ENCODE data around the gene GAGE1. TPM values are rescaled to one million over a fixed set of nuclear protein-coding genes. Genes with fewer than 3 reads are reported as not detected.
"Not testable (repeated sequence)": the region's sequence is repeated elsewhere in the genome, so short reads cannot be mapped to it uniquely, and the experiment has no call there.

The GAGE1 gene
- total and polyA plus RNA-seq, 2 of the 13 experiments (the other 11 are each of a cell fraction or from before 2014, with no cell fraction given): not detected

DNA sequence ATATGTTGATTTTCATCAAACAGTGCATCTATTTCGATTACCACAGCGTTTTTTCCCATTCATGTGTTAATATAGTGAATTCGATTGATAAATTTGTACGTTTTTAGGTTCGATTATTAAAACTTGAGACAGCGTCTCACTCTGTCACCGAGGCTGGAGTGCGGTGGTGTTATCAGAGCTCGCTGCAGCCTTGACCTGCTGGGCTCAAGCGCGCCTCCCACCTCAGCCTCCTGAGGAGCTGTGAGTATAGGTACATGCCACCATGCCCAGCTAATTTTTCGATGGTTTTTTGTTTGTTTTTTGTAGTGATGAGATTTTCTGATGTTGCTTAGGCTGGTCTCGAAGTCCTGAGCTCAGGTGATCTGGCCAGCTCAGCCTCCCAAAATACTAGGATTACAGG lies 29.7 kb upstream of the GAGE1 start:
- intact Hi-C loops (cut with micrococcal nuclease; ENCODE audit: unreplicated experiment); POLR2A ChIA-PET; DNase-seq (ENCODE audit: low spot score): not testable (repeated sequence)

DNA sequence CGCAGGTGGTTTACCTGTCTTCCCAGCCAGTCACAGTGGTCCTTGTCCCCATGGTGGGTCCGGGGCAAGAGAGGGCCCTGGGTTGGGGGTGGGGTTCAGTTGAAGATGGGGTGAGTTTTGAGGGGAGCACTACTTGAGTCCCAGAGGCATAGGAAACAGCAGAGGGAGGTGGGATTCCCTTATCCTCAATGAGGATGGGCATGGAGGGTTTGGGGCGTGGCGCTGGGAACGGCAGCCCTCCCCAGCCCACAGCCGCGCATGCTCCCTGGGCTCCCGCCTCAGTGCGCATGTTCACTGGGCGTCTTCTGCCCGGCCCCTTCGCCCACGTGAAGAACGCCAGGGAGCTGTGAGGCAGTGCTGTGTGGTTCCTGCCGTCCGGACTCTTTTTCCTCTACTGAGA lies 28.7 kb upstream of the GAGE1 start, which contains the start of gene GAGE12G:
GAGE12G (plus strand) TSS at position 301 of the 400 bp plus-strand sequence. CDS start 1,155 bp downstream, outside the sequence.
- not testable (repeated sequence) for BruUV-seq (replicated peaks)

More for the DNA sequence above, 29.7 kb upstream of the GAGE1 start:
- FAIRE-seq; H3K27me3 ChIP-seq (ENCODE audit: control insufficient read depth in 1 of 2, insufficient read depth in 2 of 2, low read length in 2 of 2); H3K27ac ChIP-seq (ENCODE audit: extremely low read length, insufficient read depth, low read length); H4K20me1 ChIP-seq (ENCODE audit: insufficient read depth, low read length); BruUV-seq (replicated peaks); H3K4me3 ChIP-seq (replicated peaks in 1 of 3; ENCODE audit: insufficient read depth in 1 of 3, low read depth in 2 of 3, low read length in 3 of 3); H3K36me3 ChIP-seq (replicated peaks in 1 of 2; ENCODE audit: control insufficient read depth in 1 of 2, insufficient read depth in 2 of 2, low read length in 2 of 2); H3K79me2 ChIP-seq (ENCODE audit: insufficient read depth, low read length); H2AFZ ChIP-seq (ENCODE audit: low read length); in situ Hi-C loops (cut with HindIII; ENCODE audit: extremely low pct_ligation_motif_present, low pct_unique_long_range_greater_than_20kb); H3K4me1 ChIP-seq (ENCODE audit: insufficient read depth, low read length); CTCF ChIA-PET (ENCODE audit: low intra/inter-chr PET ratio, low total read pairs); H3K9me3 ChIP-seq (ENCODE audit: low read length); H3K4me2 ChIP-seq (ENCODE audit: low read depth, low read length); H3K9ac ChIP-seq (ENCODE audit: insufficient read depth, low read depth, low read length); ATAC-seq: not testable (repeated sequence)
- WGBS (ENCODE audit: low lambda C conversion rate): no CpG with 5 or more reads among the region's 13 CpGs

DNA sequence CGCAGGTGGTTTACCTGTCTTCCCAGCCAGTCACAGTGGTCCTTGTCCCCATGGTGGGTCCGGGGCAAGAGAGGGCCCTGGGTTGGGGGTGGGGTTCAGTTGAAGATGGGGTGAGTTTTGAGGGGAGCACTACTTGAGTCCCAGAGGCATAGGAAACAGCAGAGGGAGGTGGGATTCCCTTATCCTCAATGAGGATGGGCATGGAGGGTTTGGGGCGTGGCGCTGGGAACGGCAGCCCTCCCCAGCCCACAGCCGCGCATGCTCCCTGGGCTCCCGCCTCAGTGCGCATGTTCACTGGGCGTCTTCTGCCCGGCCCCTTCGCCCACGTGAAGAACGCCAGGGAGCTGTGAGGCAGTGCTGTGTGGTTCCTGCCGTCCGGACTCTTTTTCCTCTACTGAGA lies 19.2 kb upstream of the GAGE1 start, which contains the start of gene GAGE12H:
GAGE12H (plus strand) TSS at position 301 of the 400 bp plus-strand sequence. CDS start 1,155 bp downstream, outside the sequence.
- H3K9ac ChIP-seq (ENCODE audit: insufficient read depth, low read depth, low read length); H3K36me3 ChIP-seq (replicated peaks in 1 of 2; ENCODE audit: control insufficient read depth in 1 of 2, insufficient read depth in 2 of 2, low read length in 2 of 2); H3K4me3 ChIP-seq (replicated peaks in 1 of 3; ENCODE audit: insufficient read depth in 1 of 3, low read depth in 2 of 3, low read length in 3 of 3); H3K4me2 ChIP-seq (ENCODE audit: low read depth, low read length); H3K27ac ChIP-seq (ENCODE audit: extremely low read length, insufficient read depth, low read length); CTCF ChIA-PET (ENCODE audit: low intra/inter-chr PET ratio, low total read pairs); BruUV-seq (replicated peaks); POLR2A ChIA-PET; H4K20me1 ChIP-seq (ENCODE audit: insufficient read depth, low read length); H3K9me3 ChIP-seq (ENCODE audit: low read length); H3K4me1 ChIP-seq (ENCODE audit: insufficient read depth, low read length); H3K79me2 ChIP-seq (ENCODE audit: insufficient read depth, low read length); DNase-seq (ENCODE audit: low spot score); FAIRE-seq; ATAC-seq; H2AFZ ChIP-seq (ENCODE audit: low read length); intact Hi-C loops (cut with micrococcal nuclease; ENCODE audit: unreplicated experiment); H3K27me3 ChIP-seq (ENCODE audit: control insufficient read depth in 1 of 2, insufficient read depth in 2 of 2, low read length in 2 of 2); in situ Hi-C loops (cut with HindIII; ENCODE audit: extremely low pct_ligation_motif_present, low pct_unique_long_range_greater_than_20kb): not testable (repeated sequence)
- WGBS (ENCODE audit: low lambda C conversion rate): no CpG with 5 or more reads among the region's 16 CpGs

More for the DNA sequence above, 28.7 kb upstream of the GAGE1 start, which contains the start of gene GAGE12G:
- CTCF ChIA-PET (ENCODE audit: low intra/inter-chr PET ratio, low total read pairs); H2AFZ ChIP-seq (ENCODE audit: low read length); H3K79me2 ChIP-seq (ENCODE audit: insufficient read depth, low read length); H3K4me1 ChIP-seq (ENCODE audit: insufficient read depth, low read length); ATAC-seq; H3K4me3 ChIP-seq (replicated peaks in 1 of 3; ENCODE audit: insufficient read depth in 1 of 3, low read depth in 2 of 3, low read length in 3 of 3); H4K20me1 ChIP-seq (ENCODE audit: insufficient read depth, low read length); DNase-seq (ENCODE audit: low spot score); H3K27me3 ChIP-seq (ENCODE audit: control insufficient read depth in 1 of 2, insufficient read depth in 2 of 2, low read length in 2 of 2); H3K4me2 ChIP-seq (ENCODE audit: low read depth, low read length); H3K27ac ChIP-seq (ENCODE audit: extremely low read length, insufficient read depth, low read length); FAIRE-seq; POLR2A ChIA-PET; H3K36me3 ChIP-seq (replicated peaks in 1 of 2; ENCODE audit: control insufficient read depth in 1 of 2, insufficient read depth in 2 of 2, low read length in 2 of 2); H3K9me3 ChIP-seq (ENCODE audit: low read length); intact Hi-C loops (cut with micrococcal nuclease; ENCODE audit: unreplicated experiment); H3K9ac ChIP-seq (ENCODE audit: insufficient read depth, low read depth, low read length); in situ Hi-C loops (cut with HindIII; ENCODE audit: extremely low pct_ligation_motif_present, low pct_unique_long_range_greater_than_20kb): not testable (repeated sequence)
- WGBS (ENCODE audit: low lambda C conversion rate): no CpG with 5 or more reads among the region's 16 CpGs

DNA sequence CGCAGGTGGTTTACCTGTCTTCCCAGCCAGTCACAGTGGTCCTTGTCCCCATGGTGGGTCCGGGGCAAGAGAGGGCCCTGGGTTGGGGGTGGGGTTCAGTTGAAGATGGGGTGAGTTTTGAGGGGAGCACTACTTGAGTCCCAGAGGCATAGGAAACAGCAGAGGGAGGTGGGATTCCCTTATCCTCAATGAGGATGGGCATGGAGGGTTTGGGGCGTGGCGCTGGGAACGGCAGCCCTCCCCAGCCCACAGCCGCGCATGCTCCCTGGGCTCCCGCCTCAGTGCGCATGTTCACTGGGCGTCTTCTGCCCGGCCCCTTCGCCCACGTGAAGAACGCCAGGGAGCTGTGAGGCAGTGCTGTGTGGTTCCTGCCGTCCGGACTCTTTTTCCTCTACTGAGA lies 9.6 kb upstream of the GAGE1 start, which contains the start of gene GAGE2A:
GAGE2A (plus strand) TSS at position 301 of the 400 bp plus-strand sequence. CDS start 1,155 bp downstream, outside the sequence.
- CTCF ChIA-PET (ENCODE audit: low intra/inter-chr PET ratio, low total read pairs); BruUV-seq (replicated peaks); H2AFZ ChIP-seq (ENCODE audit: low read length); FAIRE-seq; H3K36me3 ChIP-seq (replicated peaks in 1 of 2; ENCODE audit: control insufficient read depth in 1 of 2, insufficient read depth in 2 of 2, low read length in 2 of 2); POLR2A ChIA-PET; H3K9ac ChIP-seq (ENCODE audit: insufficient read depth, low read depth, low read length); in situ Hi-C loops (cut with HindIII; ENCODE audit: extremely low pct_ligation_motif_present, low pct_unique_long_range_greater_than_20kb); intact Hi-C loops (cut with micrococcal nuclease; ENCODE audit: unreplicated experiment); H3K4me3 ChIP-seq (replicated peaks in 1 of 3; ENCODE audit: insufficient read depth in 1 of 3, low read depth in 2 of 3, low read length in 3 of 3); H3K9me3 ChIP-seq (ENCODE audit: low read length); H3K27me3 ChIP-seq (ENCODE audit: control insufficient read depth in 1 of 2, insufficient read depth in 2 of 2, low read length in 2 of 2); H3K79me2 ChIP-seq (ENCODE audit: insufficient read depth, low read length); ATAC-seq; H3K27ac ChIP-seq (ENCODE audit: extremely low read length, insufficient read depth, low read length); DNase-seq (ENCODE audit: low spot score); H4K20me1 ChIP-seq (ENCODE audit: insufficient read depth, low read length); H3K4me1 ChIP-seq (ENCODE audit: insufficient read depth, low read length); H3K4me2 ChIP-seq (ENCODE audit: low read depth, low read length): not testable (repeated sequence)
- no CpG with 5 or more reads among the region's 16 CpGs for whole genome bisulfite sequencing (ENCODE audit: low lambda C conversion rate)

Data from HepG2 (cell line).